ENCODE measurements around the gene RDX. TPM values are rescaled to one million over a fixed set of nuclear protein-coding genes. Genes with fewer than 3 reads are reported as not detected.

The RDX gene
- total and polyA plus RNA-seq, 9 of the 15 experiments (the other 6 are each of a cell fraction or from before 2014, with no cell fraction given): 35.6 to 62.1 (median 54.3) TPM

DNA sequence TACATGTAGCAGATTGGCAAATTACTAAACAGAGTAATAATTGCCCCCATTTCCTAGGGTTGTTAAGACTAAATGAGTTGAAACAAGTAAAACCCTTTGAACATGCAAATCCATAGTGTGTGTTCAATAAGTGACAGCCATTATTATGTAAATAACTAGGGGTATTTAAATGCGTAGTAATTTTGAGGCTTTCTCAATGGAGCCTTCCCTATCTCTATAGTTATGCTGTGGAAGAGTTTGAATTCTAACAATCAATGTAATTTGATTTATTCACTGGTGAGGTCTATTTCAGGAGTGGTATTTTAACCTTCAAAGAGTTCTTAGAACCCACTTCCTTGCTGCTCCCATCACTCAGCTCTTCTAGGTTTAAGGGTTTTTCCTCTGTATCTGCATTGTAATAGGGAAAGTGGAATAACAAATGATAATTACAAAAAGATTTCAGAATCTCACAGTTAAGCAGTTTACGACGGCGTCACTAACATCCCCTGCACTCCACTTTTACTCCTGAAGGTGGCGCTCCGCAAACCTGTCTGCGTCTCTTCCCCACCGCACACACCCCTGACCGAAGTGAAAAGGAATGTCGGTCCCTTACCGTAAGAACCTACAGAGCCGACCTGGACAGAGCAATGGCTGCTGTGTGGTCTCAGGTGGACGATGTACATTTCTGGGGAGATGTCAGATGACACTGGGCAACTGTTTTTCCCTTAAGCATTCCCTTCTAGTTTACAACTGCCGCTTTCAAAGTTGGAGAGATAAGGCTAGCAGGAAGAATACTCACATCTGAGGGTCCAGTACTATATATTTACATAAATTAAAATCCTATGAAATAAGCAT, 122.4 kb downstream of the RDX start (continued):
- no peak for TF ChIP-seq NR2C1 (IDR thresholded peaks at IDR 0.05)
- TF ChIP-seq NR2C1 (tag; IDR thresholded peaks at IDR 0.05): no peak
- TF ChIP-seq, protein P1, sequence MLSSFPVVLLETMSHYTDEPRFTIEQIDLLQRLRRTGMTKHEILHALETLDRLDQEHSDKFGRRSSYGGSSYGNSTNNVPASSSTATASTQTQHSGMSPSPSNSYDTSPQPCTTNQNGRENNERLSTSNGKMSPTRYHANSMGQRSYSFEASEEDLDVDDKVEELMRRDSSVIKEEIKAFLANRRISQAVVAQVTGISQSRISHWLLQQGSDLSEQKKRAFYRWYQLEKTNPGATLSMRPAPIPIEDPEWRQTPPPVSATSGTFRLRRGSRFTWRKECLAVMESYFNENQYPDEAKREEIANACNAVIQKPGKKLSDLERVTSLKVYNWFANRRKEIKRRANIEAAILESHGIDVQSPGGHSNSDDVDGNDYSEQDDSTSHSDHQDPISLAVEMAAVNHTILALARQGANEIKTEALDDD (IDR thresholded peaks at IDR 0.05): no peak
- no peak for TF ChIP-seq ZNF764 (CRISPR knock-in tag; IDR thresholded peaks at IDR 0.05; ENCODE audit: low read depth)
- no peak for TF ChIP-seq MBD2 (IDR thresholded peaks at IDR 0.05; ENCODE audit: borderline replicate concordance, low read depth)
- TF ChIP-seq, protein P2, sequence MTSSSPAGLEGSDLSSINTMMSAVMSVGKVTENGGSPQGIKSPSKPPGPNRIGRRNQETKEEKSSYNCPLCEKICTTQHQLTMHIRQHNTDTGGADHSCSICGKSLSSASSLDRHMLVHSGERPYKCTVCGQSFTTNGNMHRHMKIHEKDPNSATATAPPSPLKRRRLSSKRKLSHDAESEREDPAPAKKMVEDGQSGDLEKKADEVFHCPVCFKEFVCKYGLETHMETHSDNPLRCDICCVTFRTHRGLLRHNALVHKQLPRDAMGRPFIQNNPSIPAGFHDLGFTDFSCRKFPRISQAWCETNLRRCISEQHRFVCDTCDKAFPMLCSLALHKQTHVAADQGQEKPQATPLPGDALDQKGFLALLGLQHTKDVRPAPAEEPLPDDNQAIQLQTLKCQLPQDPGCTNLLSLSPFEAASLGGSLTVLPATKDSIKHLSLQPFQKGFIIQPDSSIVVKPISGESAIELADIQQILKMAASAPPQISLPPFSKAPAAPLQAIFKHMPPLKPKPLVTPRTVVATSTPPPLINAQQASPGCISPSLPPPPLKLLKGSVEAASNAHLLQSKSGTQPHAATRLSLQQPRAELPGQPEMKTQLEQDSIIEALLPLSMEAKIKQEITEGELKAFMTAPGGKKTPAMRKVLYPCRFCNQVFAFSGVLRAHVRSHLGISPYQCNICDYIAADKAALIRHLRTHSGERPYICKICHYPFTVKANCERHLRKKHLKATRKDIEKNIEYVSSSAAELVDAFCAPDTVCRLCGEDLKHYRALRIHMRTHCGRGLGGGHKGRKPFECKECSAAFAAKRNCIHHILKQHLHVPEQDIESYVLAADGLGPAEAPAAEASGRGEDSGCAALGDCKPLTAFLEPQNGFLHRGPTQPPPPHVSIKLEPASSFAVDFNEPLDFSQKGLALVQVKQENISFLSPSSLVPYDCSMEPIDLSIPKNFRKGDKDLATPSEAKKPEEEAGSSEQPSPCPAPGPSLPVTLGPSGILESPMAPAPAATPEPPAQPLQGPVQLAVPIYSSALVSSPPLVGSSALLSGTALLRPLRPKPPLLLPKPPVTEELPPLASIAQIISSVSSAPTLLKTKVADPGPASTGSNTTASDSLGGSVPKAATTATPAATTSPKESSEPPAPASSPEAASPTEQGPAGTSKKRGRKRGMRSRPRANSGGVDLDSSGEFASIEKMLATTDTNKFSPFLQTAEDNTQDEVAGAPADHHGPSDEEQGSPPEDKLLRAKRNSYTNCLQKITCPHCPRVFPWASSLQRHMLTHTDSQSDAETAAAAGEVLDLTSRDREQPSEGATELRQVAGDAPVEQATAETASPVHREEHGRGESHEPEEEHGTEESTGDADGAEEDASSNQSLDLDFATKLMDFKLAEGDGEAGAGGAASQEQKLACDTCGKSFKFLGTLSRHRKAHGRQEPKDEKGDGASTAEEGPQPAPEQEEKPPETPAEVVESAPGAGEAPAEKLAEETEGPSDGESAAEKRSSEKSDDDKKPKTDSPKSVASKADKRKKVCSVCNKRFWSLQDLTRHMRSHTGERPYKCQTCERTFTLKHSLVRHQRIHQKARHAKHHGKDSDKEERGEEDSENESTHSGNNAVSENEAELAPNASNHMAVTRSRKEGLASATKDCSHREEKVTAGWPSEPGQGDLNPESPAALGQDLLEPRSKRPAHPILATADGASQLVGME (CRISPR knock-in tag; IDR thresholded peaks at IDR 0.05): no peak
- no peak for TF ChIP-seq CBFB (CRISPR knock-in tag; IDR thresholded peaks at IDR 0.05)
- peak in 2 of 3 experiments; percentile 14 to 19 for TF ChIP-seq YY1 (IDR thresholded peaks at IDR 0.05; ENCODE audit: borderline replicate concordance in 1 of 3, control insufficient read depth in 1 of 3, extremely low read depth in 1 of 3, insufficient read depth in 3 of 3, insufficient read length in 1 of 3, insufficient replicate concordance in 2 of 3, low read depth in 1 of 3, low read length in 2 of 3)
- TF ChIP-seq XRCC4 (IDR thresholded peaks at IDR 0.05; ENCODE audit: extremely low read depth, insufficient read depth, insufficient read length): no peak
- no peak for TF ChIP-seq KLF1 (tag; IDR thresholded peaks at IDR 0.05)
- TF ChIP-seq MEF2D (tag; conservative IDR thresholded peaks at IDR 0.05; ENCODE audit: low read depth): no peak
- TF ChIP-seq, protein P3, sequence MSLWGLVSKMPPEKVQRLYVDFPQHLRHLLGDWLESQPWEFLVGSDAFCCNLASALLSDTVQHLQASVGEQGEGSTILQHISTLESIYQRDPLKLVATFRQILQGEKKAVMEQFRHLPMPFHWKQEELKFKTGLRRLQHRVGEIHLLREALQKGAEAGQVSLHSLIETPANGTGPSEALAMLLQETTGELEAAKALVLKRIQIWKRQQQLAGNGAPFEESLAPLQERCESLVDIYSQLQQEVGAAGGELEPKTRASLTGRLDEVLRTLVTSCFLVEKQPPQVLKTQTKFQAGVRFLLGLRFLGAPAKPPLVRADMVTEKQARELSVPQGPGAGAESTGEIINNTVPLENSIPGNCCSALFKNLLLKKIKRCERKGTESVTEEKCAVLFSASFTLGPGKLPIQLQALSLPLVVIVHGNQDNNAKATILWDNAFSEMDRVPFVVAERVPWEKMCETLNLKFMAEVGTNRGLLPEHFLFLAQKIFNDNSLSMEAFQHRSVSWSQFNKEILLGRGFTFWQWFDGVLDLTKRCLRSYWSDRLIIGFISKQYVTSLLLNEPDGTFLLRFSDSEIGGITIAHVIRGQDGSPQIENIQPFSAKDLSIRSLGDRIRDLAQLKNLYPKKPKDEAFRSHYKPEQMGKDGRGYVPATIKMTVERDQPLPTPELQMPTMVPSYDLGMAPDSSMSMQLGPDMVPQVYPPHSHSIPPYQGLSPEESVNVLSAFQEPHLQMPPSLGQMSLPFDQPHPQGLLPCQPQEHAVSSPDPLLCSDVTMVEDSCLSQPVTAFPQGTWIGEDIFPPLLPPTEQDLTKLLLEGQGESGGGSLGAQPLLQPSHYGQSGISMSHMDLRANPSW (CRISPR knock-in tag; IDR thresholded peaks at IDR 0.05): no peak

All from K562 (cell line).